Esophagus squamous epithelium (tissue), 5 donors: ENCODE data around the gene KCNMA1. TPM values are rescaled to one million over a fixed set of nuclear protein-coding genes. Genes with fewer than 3 reads are reported as not detected.

Experiments
- DNase-seq: peaks from one replicate; lab custom pipeline; 2025; lab: John Stamatoyannopoulos, UW
- H3K27ac ChIP-seq, 4 donors: fragments of 200-600 bp; sonication (generic); one replicate each; pipeline ENCODE4 v1.5.1; 2016 to 2019; ENCODE audit warnings: mild to moderate bottlenecking in 1 of 4
- H3K27me3 ChIP-seq, 4 donors: fragments of 200-600 bp; sonication (generic); 1 replicate in 3 of 4; 2 replicates in 1 of 4; pipeline versions ENCODE4 v1.5.1 to v1.6.0; 2017 to 2021; ENCODE audit warnings: antibody characterized with exemption in 1 of 4
- H3K36me3 ChIP-seq, 3 donors: fragments of 200-600 bp; sonication (generic); one replicate each; pipeline ENCODE4 v1.5.1; 2016 to 2019
- H3K4me1 ChIP-seq, 3 donors: fragments of 200-600 bp; sonication (generic); one replicate each; pipeline ENCODE4 v1.5.1; 2017 to 2019
- H3K4me3 ChIP-seq, 4 donors: fragments of 200-600 bp; sonication (generic); 1 replicate in 3 of 4; 2 replicates in 1 of 4; pipeline ENCODE4 v1.5.1; 2016 to 2019; ENCODE audit warnings: mild to moderate bottlenecking in 2 of 4, moderate library complexity in 1 of 4
- H3K9me3 ChIP-seq, 3 donors: fragments of 200-600 bp; sonication (generic); one replicate each; pipeline ENCODE4 v1.5.1; 2016 to 2019
- CTCF ChIP-seq, 6 experiments: fragments of 450-650 bp in 4 of 6; fragments of 200-600 bp in 2 of 6; sonication (generic) in 2 of 6; IDR thresholded peaks; one replicate each; pipeline ENCODE4 v1.5.1; 2016 to 2019; ENCODE audit warnings: antibody characterized with exemption in 6 of 6, mild to moderate bottlenecking in 4 of 6, moderate library complexity in 4 of 6
- POLR2A ChIP-seq, 4 donors: fragments of 450-650 bp; IDR thresholded peaks; one replicate each; pipeline ENCODE4 v1.6.1; 2017; ENCODE audit warnings: antibody characterized with exemption in 4 of 4, mild to moderate bottlenecking in 4 of 4, moderate library complexity in 3 of 4
- WGBS, 2 donors: methylation state at CpG; one replicate each; pipeline ENCODE4 v1.1.5; 2018; 5-methylcytosine and 5-hydroxymethylcytosine counted together
- intact Hi-C: fragments of 100-400 bp; cut with DNase I; formaldehyde crosslinking; loops from one replicate; pipeline ENCODE4 v1.15.0; 2022
- total RNA-seq, 4 donors: library from RNA; depleted of rRNA; stranded (reverse); fragments of >200 nt; gene quantifications; one replicate each; pipeline ENCODE4 v1.1.0, GENCODE V29; 2016
- donor health status: DM: yes; HTN: yes; CAD: no.

Gene KCNMA1
- total RNA-seq, 4 donors from 2014 or later, result 7.5 to 74.2 (median 18.0) TPM

DNA sequence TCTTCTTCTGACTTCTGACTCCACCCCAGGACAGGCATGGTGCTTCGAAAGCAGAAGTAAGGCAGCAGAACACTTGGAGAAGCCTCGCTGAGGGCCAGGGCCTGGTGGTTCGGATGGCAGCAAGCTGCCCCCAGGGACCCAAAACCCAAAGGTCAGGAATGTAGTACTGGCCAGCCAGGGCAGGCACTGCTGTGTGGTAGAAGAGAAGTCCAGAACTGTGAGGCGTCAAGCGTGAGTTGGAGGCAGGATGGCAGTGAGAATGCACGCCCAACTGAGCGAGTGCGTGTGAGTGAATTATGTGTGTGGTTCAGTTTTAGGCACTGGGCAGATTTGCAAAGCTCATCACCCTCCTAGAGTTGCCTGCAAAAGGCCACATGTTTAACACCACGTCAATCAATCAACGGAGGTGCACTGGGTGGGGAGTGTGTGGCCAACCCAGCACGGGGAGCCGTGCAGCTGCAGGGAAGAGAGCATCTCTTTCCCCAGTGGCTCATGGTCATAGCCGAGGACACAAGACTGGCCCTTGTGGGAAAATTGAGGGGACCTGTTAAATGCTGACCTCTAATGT, 144.3 kb downstream of the KCNMA1 start:
- intact Hi-C loops, result loop anchor here (10.0 kb wide), 1 partner anchor 141 kb away; the partner anchor contains the start of gene KCNMA1
- no peak overlapping the region for H3K4me3 ChIP-seq
- WGBS, 2 donors, result 92 to 100% methylated on average over 6 to 10 of the region's 13 CpGs
- H3K27me3 ChIP-seq, result peaks cover 0 to 7% (median 0%) of the 10 kb centered on the region in 4 donors
- DNase-seq, result no peak
- H3K27ac ChIP-seq, result no peak overlapping the region
- H3K4me1 ChIP-seq, result peaks cover 0 to 42% (median 11%) of the 10 kb centered on the region in 3 donors
- no peaks in the 10 kb centered on the region for H3K36me3 ChIP-seq
- H3K9me3 ChIP-seq, result no peaks in the 10 kb centered on the region
- TF ChIP-seq CTCF (IDR thresholded peaks at IDR 0.05) (no peak), POLR2A (IDR thresholded peaks at IDR 0.05) (no peak)

GRCh38 chr10:77492368-77492994, 145.1 kb downstream of the KCNMA1 start:
- no peaks in the 10 kb centered on the region for H3K9me3 ChIP-seq
- H3K27ac ChIP-seq, result no peak overlapping the region
- peaks cover 0 to 7% (median 0%) of the 10 kb centered on the region in 4 donors for H3K27me3 ChIP-seq
- intact Hi-C loops, result loop anchor here (10.0 kb wide), 1 partner anchor 142 kb away; the partner anchor contains the start of gene KCNMA1
- no peak overlapping the region for H3K4me3 ChIP-seq
- no peak for DNase-seq
- TF ChIP-seq POLR2A (IDR thresholded peaks at IDR 0.05) (no peak), CTCF (IDR thresholded peaks at IDR 0.05) (no peak)
- H3K36me3 ChIP-seq, result no peaks in the 10 kb centered on the region
- peaks cover 0 to 33% (median 4%) of the 10 kb centered on the region in 3 donors for H3K4me1 ChIP-seq
- 65 to 84% methylated on average over 4 of the region's 4 CpGs for WGBS, 2 donors

DNA sequence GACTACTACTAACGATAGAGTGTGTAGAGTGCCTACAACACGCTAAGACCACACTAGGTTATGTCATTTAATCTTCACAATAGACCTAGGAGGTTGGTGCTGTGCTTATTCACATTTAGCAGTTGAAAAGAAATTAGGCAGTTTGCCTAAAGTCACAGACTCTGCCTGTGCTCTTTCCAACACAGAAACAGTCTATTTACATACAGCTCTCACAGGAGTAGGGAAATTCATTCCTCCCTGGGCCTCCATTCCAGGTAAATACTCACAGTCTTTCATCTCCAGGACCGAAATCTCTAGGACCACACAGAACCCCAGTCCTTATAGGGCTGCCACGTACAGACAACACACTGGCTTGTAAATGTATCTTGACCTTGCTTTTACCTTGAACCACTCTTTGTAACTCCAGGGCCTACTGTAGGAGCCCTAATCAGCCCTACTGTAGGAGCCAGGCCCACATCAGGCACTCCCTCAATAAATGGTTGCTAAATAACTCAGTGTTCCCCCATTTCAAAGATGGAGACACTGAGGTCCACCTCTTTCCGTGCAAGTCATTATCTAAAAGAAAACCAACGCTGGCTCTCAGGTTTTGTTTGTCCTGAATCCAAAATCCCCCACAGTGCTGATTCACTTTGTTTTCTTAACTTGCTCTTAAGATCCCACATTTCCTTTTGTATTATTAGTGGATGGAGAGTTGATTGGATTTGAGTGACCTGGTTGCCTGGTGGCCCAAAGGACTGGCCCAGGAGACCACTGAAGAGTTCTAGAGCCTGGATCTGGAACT, 146.9 kb downstream of the KCNMA1 start:
- peaks cover 0 to 23% (median 0%) of the 10 kb centered on the region in 3 donors for H3K4me1 ChIP-seq
- intact Hi-C loops, result loop anchor here (10.0 kb wide), 1 partner anchor 144 kb away; the partner anchor contains the start of gene KCNMA1
- H3K9me3 ChIP-seq, result no peaks in the 10 kb centered on the region
- TF ChIP-seq POLR2A (IDR thresholded peaks at IDR 0.05) (no peak), CTCF (IDR thresholded peaks at IDR 0.05) (no peak)
- peaks cover 0 to 12% (median 0%) of the 10 kb centered on the region in 4 donors for H3K27me3 ChIP-seq
- H3K4me3 ChIP-seq, result no peak overlapping the region
- 77 to 91% methylated on average over 6 of the region's 6 CpGs for WGBS, 2 donors
- DNase-seq, result no peak
- H3K27ac ChIP-seq, result no peak overlapping the region
- no peaks in the 10 kb centered on the region for H3K36me3 ChIP-seq

DNA sequence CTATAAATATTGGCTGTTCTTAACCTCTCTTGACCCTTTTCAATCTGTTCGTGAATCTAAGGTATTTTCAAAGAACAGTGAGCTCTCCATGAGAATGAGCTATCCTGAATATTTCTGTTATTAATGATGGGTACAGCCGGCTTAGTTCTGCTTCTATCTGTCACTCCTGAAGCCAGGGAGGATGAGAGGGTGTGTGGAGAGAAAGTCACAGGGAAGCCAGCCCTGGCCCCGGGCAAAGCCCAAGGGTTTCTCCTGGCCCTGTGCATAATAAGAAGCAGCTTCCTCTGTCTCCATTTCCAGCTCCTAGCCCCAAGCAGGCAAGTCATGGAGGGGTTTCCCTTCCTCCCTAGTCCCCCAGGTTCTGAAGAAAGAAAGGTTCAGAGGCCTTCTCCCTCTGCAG, 151.1 kb downstream of the KCNMA1 start:
- 80 to 83% methylated on average over 3 of the region's 3 CpGs for WGBS, 2 donors
- DNase-seq, result no peak
- Histone ChIP-seq H3K9me3 (no peaks in the 10 kb centered on the region), H3K4me1 (no peaks in the 10 kb centered on the region), H3K27me3 (peaks cover 0 to 17% (median 0%) of the 10 kb centered on the region in 4 donors), H3K36me3 (no peaks in the 10 kb centered on the region), H3K27ac (no peak overlapping the region), H3K4me3 (no peak overlapping the region)
- intact Hi-C loops, result no loop called here
- TF ChIP-seq CTCF (IDR thresholded peaks at IDR 0.05) (no peak), POLR2A (IDR thresholded peaks at IDR 0.05) (no peak)
